NCI-H1694 treated with DMSO at 0.1 percent for 48 hours (cell line): ENCODE measurements around the gene ANKS1B.
A peak's percentile ranks its signal among the peaks of the same experiment; 100 is the strongest.
"Not testable (repeated sequence)": the region's sequence is repeated elsewhere in the genome, so short reads cannot be mapped to it uniquely, and the experiment has no call there.

Experiments used
- DNase-seq: peaks from one replicate; lab custom pipeline; 2025; lab: John Stamatoyannopoulos, UW

Gene ANKS1B

DNA sequence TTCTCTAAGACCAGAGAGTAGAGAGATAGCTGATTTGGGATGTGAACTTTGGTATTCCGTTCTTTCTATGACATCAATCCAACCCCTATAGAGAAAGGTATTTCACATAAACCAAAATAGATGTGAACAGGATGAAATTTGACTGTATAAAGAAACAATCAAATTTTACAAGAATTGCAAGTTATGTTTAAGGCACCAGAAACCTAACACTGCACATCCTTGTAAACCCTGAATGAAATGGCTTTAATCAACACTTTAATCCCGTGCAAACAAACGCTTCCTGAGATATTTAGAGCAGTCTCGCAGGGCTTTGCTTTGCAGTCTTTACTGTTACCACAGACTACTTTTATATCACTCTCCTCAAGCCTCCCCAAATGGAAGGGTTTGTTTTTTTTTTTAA, 1214.5 kb downstream of the ANKS1B start:
- DNase-seq: no peak

- no peak for DNase-seq
Measured at GRCh38 chr12:98769068-98769467, 1215.7 kb downstream of the ANKS1B start.

- DNase-seq: no peak
Measured at GRCh38 chr12:98767248-98767647, 1217.5 kb downstream of the ANKS1B start.

DNA sequence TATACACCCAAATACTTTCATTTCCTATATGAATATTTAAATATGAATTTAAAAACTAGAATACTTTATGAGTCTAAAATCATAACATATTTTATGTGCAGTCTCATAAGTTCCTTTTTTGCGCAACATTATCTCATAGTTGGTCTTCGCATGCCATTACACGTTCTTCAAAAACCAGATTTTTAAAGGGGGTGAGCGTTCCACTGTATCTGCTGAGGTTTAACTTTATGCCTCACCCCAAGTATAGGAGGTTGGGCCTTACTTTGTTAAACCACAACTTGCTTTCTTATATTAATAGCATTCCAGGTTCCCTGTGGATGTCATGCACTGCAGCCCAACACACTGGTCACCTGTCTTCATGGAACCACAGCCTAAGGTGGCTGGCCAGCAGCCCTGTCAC, 1221.1 kb downstream of the ANKS1B start:
- no peak for DNase-seq

DNA sequence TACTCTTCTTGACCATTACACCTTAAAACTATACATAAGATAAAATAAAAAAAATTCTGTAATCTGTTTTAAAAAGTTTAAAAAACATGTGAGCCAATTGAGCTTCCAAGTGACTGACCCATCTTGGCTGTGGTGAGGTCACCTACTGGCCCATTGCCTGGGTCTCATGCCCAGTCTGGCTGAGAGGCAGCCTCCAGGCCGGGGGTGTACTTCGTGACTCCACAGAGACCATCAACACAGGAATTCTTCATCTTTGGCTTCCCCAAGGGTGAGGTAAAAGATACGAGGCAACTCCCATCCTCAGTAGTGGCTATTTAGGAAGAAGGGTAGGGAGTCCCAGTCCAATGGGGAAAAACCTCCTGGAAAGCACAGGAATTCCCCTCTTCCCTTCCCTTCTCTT, 1226.4 kb downstream of the ANKS1B start:
- no peak for DNase-seq

DNA sequence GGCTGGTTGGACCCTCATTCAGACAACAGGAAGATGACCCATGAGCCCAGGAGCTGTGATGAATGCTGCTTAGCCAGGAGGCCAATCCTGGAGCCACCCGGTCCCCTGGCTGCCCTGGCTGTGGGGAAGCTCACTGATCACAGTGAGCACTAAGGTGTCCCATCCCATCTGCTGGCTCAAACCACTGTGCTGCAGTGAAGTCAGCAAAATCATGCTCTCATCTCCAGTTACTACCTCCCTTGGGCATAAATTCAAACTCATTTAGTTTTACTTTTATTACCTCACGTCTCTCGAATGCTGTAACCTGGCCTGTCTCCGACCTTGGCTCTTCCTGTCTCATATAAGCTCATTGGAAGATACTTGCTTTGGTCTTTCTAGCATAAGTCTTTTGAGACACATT, 1227.3 kb downstream of the ANKS1B start:
- no peak for DNase-seq

GRCh38 chr12:98755855-98756254, 1228.9 kb downstream of the ANKS1B start:
- not testable (repeated sequence) for DNase-seq

DNA sequence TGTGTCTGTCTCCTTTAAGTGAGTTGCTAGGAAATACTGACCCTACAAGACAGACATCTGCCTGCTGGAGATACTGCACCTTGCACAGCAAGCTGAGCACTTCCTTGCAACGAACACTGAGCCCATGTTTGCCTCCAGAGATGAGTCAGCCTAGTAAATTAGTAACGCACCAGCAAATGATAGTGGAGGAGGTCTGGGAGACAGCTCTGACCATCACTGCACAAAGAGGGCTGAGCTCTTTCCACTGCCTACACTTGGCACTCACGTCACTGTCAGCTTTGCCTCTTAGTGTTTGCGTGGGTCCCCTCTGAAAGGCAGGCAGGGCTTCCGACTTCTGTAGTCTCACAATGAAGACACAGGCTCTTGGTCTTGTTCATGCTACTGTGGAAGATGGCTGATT, 1230.6 kb downstream of the ANKS1B start:
- no peak for DNase-seq

DNA sequence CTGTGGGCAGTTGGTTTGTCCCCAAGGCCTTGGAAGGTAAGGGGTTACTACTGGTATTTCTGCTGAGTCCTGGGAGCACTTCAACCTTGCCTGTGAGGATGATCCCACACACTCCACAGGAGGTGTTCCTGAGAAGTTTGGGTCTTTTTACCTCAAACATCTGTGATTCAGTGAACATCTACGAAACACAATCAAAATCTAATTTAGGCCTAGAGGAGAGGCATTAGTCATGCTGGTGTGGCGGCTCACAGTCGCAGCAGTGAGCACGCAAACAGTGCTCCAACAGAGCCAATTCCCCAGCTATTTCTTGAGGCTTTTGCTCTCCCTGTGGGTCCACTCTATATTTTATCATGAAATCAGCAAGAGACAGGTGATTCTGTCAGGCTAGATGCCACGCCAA, 1232.0 kb downstream of the ANKS1B start:
- DNase-seq: no peak

DNA sequence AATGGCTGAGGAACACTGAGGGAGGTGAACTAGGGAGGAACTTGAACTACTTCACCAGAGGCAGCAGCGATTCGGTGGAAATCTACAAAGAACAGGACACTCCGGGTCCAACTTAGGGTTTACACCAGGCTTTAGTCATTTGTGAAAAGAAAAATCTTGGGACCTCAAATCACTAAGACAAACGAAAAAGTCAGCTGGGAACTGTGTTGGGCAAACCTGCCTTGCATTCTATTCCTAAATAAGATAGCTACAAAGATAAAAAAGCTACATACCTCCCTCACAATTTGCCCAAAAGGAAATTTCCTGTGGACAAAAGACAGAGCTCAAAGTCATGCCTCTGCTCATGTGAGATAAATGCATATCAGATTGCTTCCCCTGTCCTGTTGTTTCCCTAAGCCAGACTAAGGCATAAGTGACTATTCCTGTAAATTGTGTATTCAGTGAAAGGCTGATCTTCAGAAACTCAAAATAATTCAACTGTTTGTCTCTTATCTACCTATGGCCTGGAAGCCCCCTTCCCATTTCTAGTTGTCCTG, 1233.1 kb downstream of the ANKS1B start:
- DNase-seq: no peak

GRCh38 chr12:98750511-98750910, 1234.2 kb downstream of the ANKS1B start:
- DNase-seq: peak; percentile 18

DNA sequence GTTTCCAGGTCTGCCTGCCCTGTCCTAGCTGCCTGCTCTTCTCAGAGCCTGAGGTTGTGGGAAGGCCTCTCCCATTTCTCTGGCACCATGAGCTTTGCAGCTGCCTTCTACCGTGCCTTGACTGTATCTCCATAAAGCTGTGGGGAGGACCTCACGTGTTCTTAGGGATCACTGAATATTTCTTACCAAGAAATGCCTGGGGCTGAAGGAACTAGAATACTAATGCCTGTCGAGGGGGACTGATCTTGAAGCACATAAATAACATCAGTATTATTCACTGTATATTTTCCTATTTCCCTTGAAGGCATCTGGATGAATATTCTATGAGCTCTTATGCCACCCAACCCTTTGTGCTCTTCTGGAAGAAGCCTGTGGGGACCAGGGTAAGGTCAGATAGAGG, 1236.3 kb downstream of the ANKS1B start:
- no peak for DNase-seq

DNA sequence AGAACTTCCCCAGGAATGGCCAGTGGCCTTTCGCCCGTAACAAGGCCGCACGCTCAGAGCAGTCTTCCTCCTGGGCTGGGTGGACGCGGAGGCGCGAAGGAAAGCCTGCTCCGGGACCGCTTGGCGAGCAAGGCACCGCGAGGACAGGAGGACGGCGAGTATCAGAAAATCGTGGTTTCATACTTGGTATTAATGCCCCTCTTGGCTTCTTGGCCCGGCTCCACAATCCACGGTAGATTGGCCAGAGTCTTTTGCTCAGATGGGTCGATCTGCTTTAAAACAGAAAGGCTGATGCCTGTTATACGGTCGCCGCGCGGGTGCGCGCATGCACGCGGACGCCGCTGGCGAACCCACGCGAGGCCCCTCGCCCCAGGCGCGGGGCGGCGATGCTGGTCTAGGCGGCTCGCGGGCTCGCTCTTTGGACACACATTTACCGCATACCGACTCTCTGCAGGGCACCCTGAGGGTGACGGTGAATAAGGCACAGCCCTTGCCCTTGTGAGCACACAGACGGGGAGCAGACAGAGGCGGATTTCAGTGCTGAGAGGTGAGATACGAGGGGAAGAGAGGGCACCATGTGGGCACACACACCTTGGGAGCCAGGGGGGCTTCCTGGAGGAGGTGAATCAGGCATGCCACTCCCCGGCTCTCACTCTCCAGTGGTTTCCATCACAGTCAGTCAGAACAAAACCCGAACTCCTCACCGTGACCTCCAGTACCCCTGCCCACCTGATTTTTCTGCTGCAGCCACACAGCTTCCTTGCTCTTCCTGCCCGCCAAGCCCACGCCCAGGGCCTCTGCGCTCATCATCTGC, 1239.0 kb downstream of the ANKS1B start:
- DNase-seq: no peak

GRCh38 chr12:98744680-98745079, 1240.1 kb downstream of the ANKS1B start:
- DNase-seq: no peak

- DNase-seq: no peak
Measured at GRCh38 chr12:98743362-98743953, 1241.3 kb downstream of the ANKS1B start.

DNA sequence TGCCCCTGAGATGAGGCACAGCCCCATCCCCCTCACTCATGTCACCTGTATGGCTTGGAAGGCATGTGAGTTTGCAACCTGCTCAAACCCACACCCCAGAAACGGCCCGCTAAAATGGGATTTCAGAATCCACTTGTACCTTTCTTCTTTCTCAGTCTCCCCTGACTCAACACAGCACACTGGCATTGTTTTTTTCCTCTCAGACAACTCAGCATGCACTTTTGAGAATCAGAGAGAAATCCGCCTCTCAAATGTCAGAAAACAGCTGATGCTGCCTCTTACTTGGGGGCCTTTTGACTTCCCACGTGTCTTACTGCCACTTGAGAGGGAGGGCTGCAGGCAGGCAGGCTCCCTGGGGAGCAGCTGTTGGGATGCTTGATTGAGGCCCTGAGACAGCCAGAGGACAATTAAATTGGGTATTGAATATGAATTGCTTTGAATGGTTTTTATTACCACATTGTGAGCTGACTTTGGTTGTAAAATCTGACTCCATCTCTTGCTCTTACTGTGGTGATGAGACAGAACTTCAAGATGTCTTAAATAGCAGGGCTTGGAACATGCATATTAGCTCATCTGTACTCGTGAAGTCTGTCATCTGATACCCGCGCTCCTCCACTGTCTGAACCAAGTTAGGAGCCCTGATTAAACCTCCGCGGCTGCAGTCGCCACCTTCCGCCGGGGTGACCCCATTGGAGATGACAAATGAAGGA, 1243.0 kb downstream of the ANKS1B start:
- no peak for DNase-seq

GRCh38 chr12:98741196-98741555, 1243.6 kb downstream of the ANKS1B start:
- DNase-seq: no peak

GRCh38 chr12:98740751-98741150, 1244.0 kb downstream of the ANKS1B start:
- DNase-seq: no peak

DNA sequence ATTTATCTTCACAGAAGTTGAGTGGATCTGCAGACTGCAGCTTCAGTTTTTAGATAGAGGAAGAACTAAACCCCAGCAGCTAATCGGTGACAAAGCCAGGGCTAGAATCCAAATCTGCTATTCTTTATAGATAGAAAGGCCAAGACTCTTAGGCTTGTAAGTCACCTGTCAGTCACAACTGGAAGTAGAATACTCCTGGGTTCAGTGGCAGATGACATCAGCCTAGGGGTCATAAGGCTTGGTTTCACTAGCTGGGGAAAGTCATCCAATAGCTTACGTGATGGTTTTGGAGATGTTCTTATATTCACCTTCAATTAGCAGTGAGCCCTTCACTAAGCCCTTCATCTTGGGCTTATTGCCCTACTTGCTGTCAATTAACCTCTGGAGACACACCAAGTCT, 1246.2 kb downstream of the ANKS1B start:
- DNase-seq: no peak

DNA sequence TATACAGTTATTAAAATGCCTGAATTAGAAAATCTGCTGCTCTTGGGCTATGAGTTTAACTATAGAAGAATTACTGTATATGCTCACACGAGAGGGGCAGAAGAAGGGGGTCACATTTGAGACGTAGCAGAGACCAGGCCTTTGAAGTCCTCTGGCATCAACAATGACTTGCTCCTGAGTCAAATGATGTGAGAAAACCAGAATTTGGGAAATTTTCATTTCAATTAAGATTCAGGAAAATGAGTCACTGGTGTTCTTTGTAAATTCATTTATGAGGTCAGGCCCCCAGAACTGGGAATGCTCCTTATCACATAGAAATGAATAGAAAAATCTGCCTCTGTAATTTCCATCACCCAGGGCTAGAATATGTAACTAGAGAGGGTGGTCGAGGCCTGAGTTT, 1246.7 kb downstream of the ANKS1B start:
- no peak for DNase-seq

DNA sequence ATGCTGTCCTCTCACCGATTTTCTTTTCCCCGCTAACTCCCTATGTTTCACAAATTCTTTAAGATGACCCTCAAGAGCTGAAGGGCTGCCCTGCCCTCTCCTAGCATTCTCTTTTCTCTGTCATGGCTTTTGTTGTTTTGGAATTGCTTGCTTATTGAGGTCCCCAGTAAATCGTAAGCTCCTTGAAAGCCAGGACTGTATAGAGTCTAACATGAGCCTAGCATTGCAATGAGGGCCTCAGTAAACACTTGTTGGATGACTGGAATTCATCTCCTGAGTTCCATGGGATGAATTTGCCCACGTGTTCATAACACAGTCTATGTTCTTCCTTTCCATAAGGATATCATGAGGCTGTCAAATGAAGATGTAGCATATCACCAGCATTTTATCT, 1247.4 kb downstream of the ANKS1B start:
- no peak for DNase-seq

GRCh38 chr12:98736352-98737321, 1248.1 kb downstream of the ANKS1B start:
- DNase-seq: no peak
